A673 (cell line): ENCODE results near the gene NFKBIA.

ENCODE experiments used
- EZH2 ChIP-seq: fragments of 200-600 bp; sonication (generic); IDR thresholded peaks from 2 replicates; pipeline ENCODE4 v1.6.1; 2017; ENCODE audit warnings: borderline replicate concordance, low read depth, mild to moderate bottlenecking, mixed read lengths, antibody characterized with exemption, low read length; ENCODE audit not compliant: poor library complexity, severe bottlenecking
- TF ChIP-seq, protein P1 (sequence below): fragments of 300-800, 200-600 bp; sonication (generic); conservative IDR thresholded peaks from 2 replicates; pipeline ENCODE4 v1.5.1; 2017; ENCODE audit warnings: low read depth, mild to moderate bottlenecking, antibody characterized with exemption, low read length, moderate library complexity, mixed read lengths

- TF ChIP-seq, protein P1, sequence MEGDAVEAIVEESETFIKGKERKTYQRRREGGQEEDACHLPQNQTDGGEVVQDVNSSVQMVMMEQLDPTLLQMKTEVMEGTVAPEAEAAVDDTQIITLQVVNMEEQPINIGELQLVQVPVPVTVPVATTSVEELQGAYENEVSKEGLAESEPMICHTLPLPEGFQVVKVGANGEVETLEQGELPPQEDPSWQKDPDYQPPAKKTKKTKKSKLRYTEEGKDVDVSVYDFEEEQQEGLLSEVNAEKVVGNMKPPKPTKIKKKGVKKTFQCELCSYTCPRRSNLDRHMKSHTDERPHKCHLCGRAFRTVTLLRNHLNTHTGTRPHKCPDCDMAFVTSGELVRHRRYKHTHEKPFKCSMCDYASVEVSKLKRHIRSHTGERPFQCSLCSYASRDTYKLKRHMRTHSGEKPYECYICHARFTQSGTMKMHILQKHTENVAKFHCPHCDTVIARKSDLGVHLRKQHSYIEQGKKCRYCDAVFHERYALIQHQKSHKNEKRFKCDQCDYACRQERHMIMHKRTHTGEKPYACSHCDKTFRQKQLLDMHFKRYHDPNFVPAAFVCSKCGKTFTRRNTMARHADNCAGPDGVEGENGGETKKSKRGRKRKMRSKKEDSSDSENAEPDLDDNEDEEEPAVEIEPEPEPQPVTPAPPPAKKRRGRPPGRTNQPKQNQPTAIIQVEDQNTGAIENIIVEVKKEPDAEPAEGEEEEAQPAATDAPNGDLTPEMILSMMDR: no peak
- no peak for TF ChIP-seq EZH2
Measured at GRCh38 chr14:35446450-35446849, 41.9 kb upstream of the NFKBIA start.
